Measurements from ENCODE around the gene SELENOI.

Gene SELENOI

GRCh38 chr2:26407526-26407925 lies 61.6 kb downstream of the SELENOI start:
- Mint-ChIP-seq H3K9me3 (no peaks in the 10 kb centered on the region), H3K4me1 (peaks cover 11% of the 10 kb centered on the region), H3K36me3 (no peaks in the 10 kb centered on the region), H3K27me3 (peaks cover 13% of the 10 kb centered on the region), H3K27ac (no peak overlapping the region), H3K4me3 (no peak overlapping the region)

- Mint-ChIP-seq H3K4me1 (peaks cover 11% of the 10 kb centered on the region), H3K36me3 (no peaks in the 10 kb centered on the region), H3K27ac (no peak overlapping the region), H3K9me3 (no peaks in the 10 kb centered on the region), H3K4me3 (no peak overlapping the region), H3K27me3 (peaks cover 12% of the 10 kb centered on the region)
These were observed 63.8 kb downstream of the SELENOI start for GRCh38 chr2:26409785-26410184.

- no peak overlapping the region for H3K27ac Mint-ChIP-seq
These were observed 64.9 kb downstream of the SELENOI start for GRCh38 chr2:26410764-26411243.

GRCh38 chr2:26411419-26411818 lies 65.5 kb downstream of the SELENOI start:
- no peak overlapping the region for H3K27ac Mint-ChIP-seq
- H3K9me3 Mint-ChIP-seq: no peaks in the 10 kb centered on the region
- no peaks in the 10 kb centered on the region for H3K36me3 Mint-ChIP-seq
- H3K4me1 Mint-ChIP-seq: peaks cover 11% of the 10 kb centered on the region
- no peak overlapping the region for H3K4me3 Mint-ChIP-seq
- H3K27me3 Mint-ChIP-seq: peaks cover 12% of the 10 kb centered on the region

More at GRCh38 chr2:26410764-26411243, 64.9 kb downstream of the SELENOI start:
- Mint-ChIP-seq H3K9me3 (no peaks in the 10 kb centered on the region), H3K36me3 (no peaks in the 10 kb centered on the region), H3K27me3 (peaks cover 12% of the 10 kb centered on the region), H3K4me1 (peaks cover 11% of the 10 kb centered on the region), H3K4me3 (no peak overlapping the region)

GRCh38 chr2:26412091-26412673 lies 66.2 kb downstream of the SELENOI start:
- peaks cover 11% of the 10 kb centered on the region for H3K4me1 Mint-ChIP-seq
- H3K4me3 Mint-ChIP-seq: peak overlapping the region; percentile 62
- no peaks in the 10 kb centered on the region for H3K36me3 Mint-ChIP-seq
- peaks cover 9% of the 10 kb centered on the region for H3K27me3 Mint-ChIP-seq
- H3K27ac Mint-ChIP-seq: peak overlapping the region; percentile 48
- H3K9me3 Mint-ChIP-seq: no peaks in the 10 kb centered on the region

GRCh38 chr2:26414311-26414710 lies 68.4 kb downstream of the SELENOI start:
- Mint-ChIP-seq H3K4me1 (peaks cover 11% of the 10 kb centered on the region), H3K4me3 (no peak overlapping the region), H3K36me3 (no peaks in the 10 kb centered on the region), H3K27ac (no peak overlapping the region), H3K9me3 (no peaks in the 10 kb centered on the region), H3K27me3 (peaks cover 2% of the 10 kb centered on the region)

GRCh38 chr2:26421961-26422360 lies 76.0 kb downstream of the SELENOI start:
- no peaks in the 10 kb centered on the region for H3K4me1 Mint-ChIP-seq
- no peaks in the 10 kb centered on the region for H3K27me3 Mint-ChIP-seq
- H3K36me3 Mint-ChIP-seq: no peaks in the 10 kb centered on the region
- no peak overlapping the region for H3K4me3 Mint-ChIP-seq
- H3K9me3 Mint-ChIP-seq: peaks cover 3% of the 10 kb centered on the region
- H3K27ac Mint-ChIP-seq: no peak overlapping the region

- peak overlapping the region; percentile 27 for H3K27ac Mint-ChIP-seq
These were observed 77.1 kb downstream of the SELENOI start for GRCh38 chr2:26422947-26423629.

GRCh38 chr2:26423750-26424149 lies 77.8 kb downstream of the SELENOI start:
- Mint-ChIP-seq H3K27me3 (no peaks in the 10 kb centered on the region), H3K27ac (no peak overlapping the region), H3K4me3 (no peak overlapping the region), H3K9me3 (peaks cover 3% of the 10 kb centered on the region), H3K36me3 (no peaks in the 10 kb centered on the region), H3K4me1 (no peaks in the 10 kb centered on the region)

More at GRCh38 chr2:26422947-26423629, 77.1 kb downstream of the SELENOI start:
- Mint-ChIP-seq H3K4me1 (no peaks in the 10 kb centered on the region), H3K9me3 (peaks cover 3% of the 10 kb centered on the region), H3K36me3 (no peaks in the 10 kb centered on the region), H3K4me3 (no peak overlapping the region), H3K27me3 (no peaks in the 10 kb centered on the region)

GRCh38 chr2:26424221-26424620 lies 78.3 kb downstream of the SELENOI start:
- Mint-ChIP-seq H3K9me3 (peaks cover 3% of the 10 kb centered on the region), H3K4me1 (no peaks in the 10 kb centered on the region), H3K36me3 (no peaks in the 10 kb centered on the region), H3K4me3 (no peak overlapping the region), H3K27me3 (no peaks in the 10 kb centered on the region), H3K27ac (no peak overlapping the region)

GRCh38 chr2:26428846-26429245 lies 82.9 kb downstream of the SELENOI start:
- H3K4me1 Mint-ChIP-seq: no peaks in the 10 kb centered on the region
- no peaks in the 10 kb centered on the region for H3K27me3 Mint-ChIP-seq
- H3K27ac Mint-ChIP-seq: no peak overlapping the region

GRCh38 chr2:26429779-26430578 lies 84.0 kb downstream of the SELENOI start:
- Mint-ChIP-seq H3K4me1 (no peaks in the 10 kb centered on the region), H3K27ac (no peak overlapping the region), H3K36me3 (no peaks in the 10 kb centered on the region), H3K9me3 (peaks cover 2% of the 10 kb centered on the region), H3K27me3 (no peaks in the 10 kb centered on the region), H3K4me3 (no peak overlapping the region)

More at GRCh38 chr2:26428846-26429245, 82.9 kb downstream of the SELENOI start:
- H3K36me3 Mint-ChIP-seq: no peaks in the 10 kb centered on the region
- peaks cover 3% of the 10 kb centered on the region for H3K9me3 Mint-ChIP-seq
- H3K4me3 Mint-ChIP-seq: no peak overlapping the region

GRCh38 chr2:26430826-26431225 lies 84.9 kb downstream of the SELENOI start:
- no peaks in the 10 kb centered on the region for H3K36me3 Mint-ChIP-seq
- H3K4me1 Mint-ChIP-seq: no peaks in the 10 kb centered on the region
- no peak overlapping the region for H3K27ac Mint-ChIP-seq
- H3K4me3 Mint-ChIP-seq: no peak overlapping the region
- H3K9me3 Mint-ChIP-seq: no peaks in the 10 kb centered on the region
- H3K27me3 Mint-ChIP-seq: no peaks in the 10 kb centered on the region

- H3K4me1 Mint-ChIP-seq: no peaks in the 10 kb centered on the region
- H3K27ac Mint-ChIP-seq: no peak overlapping the region
- no peaks in the 10 kb centered on the region for H3K9me3 Mint-ChIP-seq
- H3K27me3 Mint-ChIP-seq: no peaks in the 10 kb centered on the region
- no peaks in the 10 kb centered on the region for H3K36me3 Mint-ChIP-seq
- no peak overlapping the region for H3K4me3 Mint-ChIP-seq
These were observed 86.4 kb downstream of the SELENOI start for GRCh38 chr2:26432363-26432762.

- Mint-ChIP-seq H3K36me3 (no peaks in the 10 kb centered on the region), H3K9me3 (no peaks in the 10 kb centered on the region), H3K4me3 (no peak overlapping the region), H3K27me3 (no peaks in the 10 kb centered on the region), H3K27ac (no peak overlapping the region), H3K4me1 (no peaks in the 10 kb centered on the region)
These were observed 86.9 kb downstream of the SELENOI start for GRCh38 chr2:26432859-26433258.

- peaks cover 4% of the 10 kb centered on the region for H3K4me1 Mint-ChIP-seq
- H3K9me3 Mint-ChIP-seq: no peaks in the 10 kb centered on the region
- no peak overlapping the region for H3K27ac Mint-ChIP-seq
- no peaks in the 10 kb centered on the region for H3K36me3 Mint-ChIP-seq
- no peak overlapping the region for H3K4me3 Mint-ChIP-seq
- H3K27me3 Mint-ChIP-seq: no peaks in the 10 kb centered on the region
These were observed 89.2 kb downstream of the SELENOI start for GRCh38 chr2:26435106-26435505.
